Retinal pigment epithelial cell (primary cell): ENCODE results near the gene STK24.

Source experiments
- DNase-seq: peaks from one replicate; pipeline ENCODE4 v3.0.0-alpha.2; 2010; ENCODE audit warnings: low read depth
- H3K4me3 ChIP-seq: 2 replicates; pipeline ENCODE4 v1.5.1; 2011; ENCODE audit warnings: mild to moderate bottlenecking, low read length, control low read depth, moderate library complexity
- TF ChIP-seq, protein P1 (sequence below): conservative IDR thresholded peaks from 2 replicates; pipeline ENCODE4 v1.5.1; 2011; ENCODE audit warnings: low read depth, low read length, control low read depth, inconsistent platforms

STK24 gene

GRCh38 chr13:98451676-98452470, 125.0 kb downstream of the STK24 start:
- DNase-seq: no peak
- no peak overlapping the region for H3K4me3 ChIP-seq
- TF ChIP-seq, protein P1, sequence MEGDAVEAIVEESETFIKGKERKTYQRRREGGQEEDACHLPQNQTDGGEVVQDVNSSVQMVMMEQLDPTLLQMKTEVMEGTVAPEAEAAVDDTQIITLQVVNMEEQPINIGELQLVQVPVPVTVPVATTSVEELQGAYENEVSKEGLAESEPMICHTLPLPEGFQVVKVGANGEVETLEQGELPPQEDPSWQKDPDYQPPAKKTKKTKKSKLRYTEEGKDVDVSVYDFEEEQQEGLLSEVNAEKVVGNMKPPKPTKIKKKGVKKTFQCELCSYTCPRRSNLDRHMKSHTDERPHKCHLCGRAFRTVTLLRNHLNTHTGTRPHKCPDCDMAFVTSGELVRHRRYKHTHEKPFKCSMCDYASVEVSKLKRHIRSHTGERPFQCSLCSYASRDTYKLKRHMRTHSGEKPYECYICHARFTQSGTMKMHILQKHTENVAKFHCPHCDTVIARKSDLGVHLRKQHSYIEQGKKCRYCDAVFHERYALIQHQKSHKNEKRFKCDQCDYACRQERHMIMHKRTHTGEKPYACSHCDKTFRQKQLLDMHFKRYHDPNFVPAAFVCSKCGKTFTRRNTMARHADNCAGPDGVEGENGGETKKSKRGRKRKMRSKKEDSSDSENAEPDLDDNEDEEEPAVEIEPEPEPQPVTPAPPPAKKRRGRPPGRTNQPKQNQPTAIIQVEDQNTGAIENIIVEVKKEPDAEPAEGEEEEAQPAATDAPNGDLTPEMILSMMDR: no peak

- TF ChIP-seq, protein P1: no peak
- no peak for DNase-seq
- H3K4me3 ChIP-seq: no peak overlapping the region
These were observed 126.3 kb downstream of the STK24 start for GRCh38 chr13:98450539-98451111.

DNA sequence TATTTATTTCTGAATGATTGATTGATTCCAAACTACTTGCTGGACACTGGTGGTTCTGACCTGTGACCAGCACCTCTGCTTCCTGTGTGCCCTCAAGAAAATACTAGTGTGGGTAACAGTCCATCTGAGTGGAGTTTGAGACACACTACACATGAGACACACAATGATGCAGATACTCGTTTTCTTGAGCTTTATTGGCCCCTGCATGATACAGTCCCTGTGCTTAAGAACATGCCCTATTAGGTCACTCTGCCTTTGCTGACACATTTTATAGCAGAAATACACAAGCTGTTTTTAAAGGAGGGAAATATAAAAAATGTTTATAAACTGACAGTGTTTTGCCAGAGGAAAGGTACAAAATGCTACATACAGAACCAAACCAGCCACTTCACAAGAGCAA, 126.9 kb downstream of the STK24 start:
- no peak for DNase-seq
- H3K4me3 ChIP-seq: no peak overlapping the region
- TF ChIP-seq, protein P1: no peak

DNA sequence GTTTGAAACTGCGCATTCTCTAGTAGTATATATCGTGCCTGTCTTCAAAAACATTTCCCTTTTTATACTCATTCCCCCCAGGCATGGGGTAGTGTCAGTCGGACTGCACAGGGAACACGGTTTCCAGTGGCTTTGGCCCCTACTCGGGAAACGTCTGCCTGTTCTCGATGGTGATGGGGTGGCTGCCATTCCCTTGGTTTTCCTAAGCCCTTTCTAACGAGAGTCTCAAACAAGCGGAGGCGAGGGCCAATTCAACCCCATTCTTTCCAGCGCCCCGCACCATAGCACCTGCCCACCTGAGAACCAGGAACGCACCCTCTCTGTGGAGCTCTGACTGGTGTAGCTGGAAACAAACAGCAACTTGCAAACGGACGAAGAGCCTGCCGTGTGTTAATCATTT, 127.6 kb downstream of the STK24 start:
- TF ChIP-seq, protein P1: no peak
- DNase-seq: no peak
- H3K4me3 ChIP-seq: no peak overlapping the region

- TF ChIP-seq, protein P1: no peak
- DNase-seq: no peak
These were observed 128.3 kb downstream of the STK24 start for GRCh38 chr13:98448642-98448928.

GRCh38 chr13:98447881-98448641, 128.8 kb downstream of the STK24 start:
- H3K4me3 ChIP-seq: no peak overlapping the region
- TF ChIP-seq, protein P1: peak; percentile 72
- DNase-seq: no peak

More at GRCh38 chr13:98448642-98448928, 128.3 kb downstream of the STK24 start:
- H3K4me3 ChIP-seq: no peak overlapping the region
